C4-2B (cell line): ENCODE measurements around the gene NCKIPSD.
"Not testable (repeated sequence)": the region's sequence is repeated elsewhere in the genome, so short reads cannot be mapped to it uniquely, and the experiment has no call there.

ENCODE experiments used
- CTCF ChIP-seq: fragments of 450-650 bp; conservative IDR thresholded peaks from 2 replicates; pipeline ENCODE4 v1.5.1; 2017; ENCODE audit warnings: mild to moderate bottlenecking
- ZFX ChIP-seq: fragments of 450-650 bp; IDR thresholded peaks from 2 replicates; pipeline ENCODE4 v1.6.1; 2017

- not testable (repeated sequence) for TF ChIP-seq CTCF, ZFX
These were observed 39.6 kb upstream of the NCKIPSD start for GRCh38 chr3:48725185-48725855.
